HG03108 (cell line): Measurements from ENCODE around the gene OR52B2.
A peak's percentile ranks its signal among the peaks of the same experiment; 100 is the strongest.

Experiments used
- ATAC-seq: cut with Tn5 transposase; IDR thresholded peaks from one replicate; pipeline ENCODE4 v1.9.1; 2021; ENCODE audit warnings: moderate library complexity; ENCODE audit not compliant: unreplicated experiment

OR52B2 gene

DNA sequence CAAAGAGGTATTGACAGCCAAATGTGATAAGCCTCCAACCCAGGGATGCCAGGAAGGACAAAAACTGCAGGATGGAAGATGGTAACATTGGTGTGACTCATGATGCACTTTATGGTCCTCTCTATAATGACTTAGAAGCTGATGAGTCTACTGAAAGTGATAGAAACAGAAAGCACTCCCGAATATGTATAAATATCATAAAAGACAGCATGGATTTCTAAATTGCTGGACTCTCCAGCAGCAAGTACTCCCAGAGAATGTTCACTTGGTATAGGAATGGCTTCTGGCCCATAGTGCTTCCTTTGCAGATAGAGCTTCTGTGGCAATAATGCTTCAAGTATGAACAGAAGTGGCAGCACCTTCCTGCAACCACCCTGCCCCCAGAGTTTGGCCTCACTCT is at the start of gene OR52B2:
TSS of gene OR52B2 (minus strand) at position 101 of the 400 bp plus-strand sequence. CDS start at position 101, 0 bp downstream.
- ATAC-seq: no peak

DNA sequence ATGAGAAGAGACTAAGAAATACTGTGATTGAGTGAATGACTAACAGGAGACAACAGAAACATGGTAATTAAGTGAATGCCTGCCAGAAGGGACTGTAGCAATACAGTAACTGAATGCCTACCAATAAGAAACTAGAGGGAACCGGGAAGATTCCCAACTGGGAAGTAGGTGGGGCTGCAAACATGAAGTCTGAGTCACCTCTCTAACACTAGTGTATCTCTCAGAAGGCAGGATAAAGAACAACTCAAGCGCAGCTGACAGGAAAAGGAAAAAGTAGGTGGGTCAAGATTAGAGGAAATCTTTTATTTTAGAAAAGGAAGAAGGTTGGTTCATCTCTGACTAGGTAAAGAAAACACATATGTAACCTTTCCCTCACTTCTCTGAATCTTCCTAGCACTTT is 49.2 kb upstream of the OR52B2 start:
- no peak for ATAC-seq

GRCh38 chr11:6217722-6218121 is 47.6 kb upstream of the OR52B2 start:
- no peak for ATAC-seq

- no peak for ATAC-seq
These were observed 46.4 kb upstream of the OR52B2 start for GRCh38 chr11:6216501-6216900.

DNA sequence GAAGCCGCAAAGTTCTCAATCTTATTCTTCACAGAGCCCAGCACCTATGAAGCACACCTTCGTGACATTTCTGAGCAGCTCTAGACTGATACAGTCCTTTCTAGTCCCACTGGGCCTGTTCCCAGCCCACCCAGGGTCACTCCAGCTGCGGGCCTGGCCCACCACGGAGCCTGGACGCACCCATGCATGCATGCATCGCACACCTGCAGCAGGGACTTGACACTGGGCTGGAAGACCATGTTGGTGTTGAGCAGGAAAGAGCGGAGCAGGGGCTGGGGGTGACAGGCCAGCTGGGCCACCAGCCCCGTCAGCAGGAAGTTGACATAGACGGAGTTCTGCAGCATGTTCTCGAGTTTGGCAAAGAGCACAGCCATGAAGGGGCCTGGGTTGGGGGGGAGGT is 44.4 kb upstream of the OR52B2 start:
- no peak for ATAC-seq

- ATAC-seq: no peak
These were observed 40.3 kb upstream of the OR52B2 start for GRCh38 chr11:6210274-6210955.

GRCh38 chr11:6209801-6210200 is 39.7 kb upstream of the OR52B2 start:
- no peak for ATAC-seq

GRCh38 chr11:6206456-6207180 is 36.5 kb upstream of the OR52B2 start:
- ATAC-seq: no peak

DNA sequence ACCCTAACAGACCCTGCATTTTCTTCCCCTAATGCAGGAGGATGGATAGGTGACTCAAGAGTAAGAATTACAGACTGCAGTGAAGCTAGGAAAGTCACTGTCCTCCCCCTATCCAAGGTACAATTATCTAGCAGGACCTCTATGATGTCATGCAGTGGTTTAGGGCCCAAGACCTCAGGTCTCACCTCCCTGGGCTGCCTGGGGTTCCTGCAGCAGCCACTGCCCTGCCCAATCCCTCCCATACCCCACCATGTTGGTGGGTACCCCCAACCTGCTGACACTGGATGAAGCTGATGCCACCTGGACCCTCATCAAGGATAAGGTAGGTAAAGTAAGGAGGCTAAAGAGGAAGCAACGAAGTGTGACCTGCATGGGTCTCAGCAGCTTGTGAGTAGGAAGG is 35.2 kb upstream of the OR52B2 start, which contains the start of gene C11orf42:
TSS of gene C11orf42 (plus strand) at position 192 of the 400 bp plus-strand sequence. CDS start at position 251, 59 bp downstream.
- no peak for ATAC-seq

DNA sequence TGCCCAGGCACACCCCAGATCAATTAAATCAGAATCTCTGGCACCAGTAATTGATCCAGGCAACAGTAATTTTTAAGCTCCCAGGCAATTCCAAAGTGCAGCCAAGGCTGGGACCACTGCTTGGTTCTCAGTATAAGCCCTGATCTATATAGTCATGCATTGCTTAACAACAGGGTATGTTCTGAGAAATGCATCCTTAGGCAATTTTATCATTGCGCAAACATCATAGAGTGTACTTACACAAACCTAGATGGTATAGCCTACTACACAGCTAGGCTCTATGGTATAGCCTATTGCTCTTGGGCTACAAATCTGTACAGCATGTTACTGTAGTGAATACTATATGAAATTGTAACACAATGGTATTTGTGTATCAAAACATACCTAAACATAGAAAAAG is 34.6 kb upstream of the OR52B2 start:
- no peak for ATAC-seq

DNA sequence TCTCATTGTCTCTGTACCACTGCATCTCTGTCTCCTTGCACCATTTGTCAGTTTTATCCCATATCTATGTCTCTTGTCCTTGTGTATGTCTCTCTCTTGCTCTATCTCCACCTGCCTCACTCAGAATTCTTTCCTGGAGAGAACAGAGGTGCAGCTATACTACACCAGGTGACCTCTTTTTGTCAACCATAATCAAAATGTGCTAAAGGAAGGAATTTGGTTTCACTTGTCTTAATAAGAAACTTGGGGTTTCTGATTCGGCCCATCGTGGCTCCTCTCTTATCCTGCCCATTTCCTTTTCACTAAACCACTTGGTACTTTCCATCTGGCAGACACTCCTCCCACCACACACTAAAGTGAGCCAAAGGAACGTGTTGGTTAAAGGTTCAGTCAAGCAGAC is 33.2 kb upstream of the OR52B2 start:
- ATAC-seq: no peak

- no peak for ATAC-seq
These were observed 31.9 kb upstream of the OR52B2 start for GRCh38 chr11:6202041-6202440.

DNA sequence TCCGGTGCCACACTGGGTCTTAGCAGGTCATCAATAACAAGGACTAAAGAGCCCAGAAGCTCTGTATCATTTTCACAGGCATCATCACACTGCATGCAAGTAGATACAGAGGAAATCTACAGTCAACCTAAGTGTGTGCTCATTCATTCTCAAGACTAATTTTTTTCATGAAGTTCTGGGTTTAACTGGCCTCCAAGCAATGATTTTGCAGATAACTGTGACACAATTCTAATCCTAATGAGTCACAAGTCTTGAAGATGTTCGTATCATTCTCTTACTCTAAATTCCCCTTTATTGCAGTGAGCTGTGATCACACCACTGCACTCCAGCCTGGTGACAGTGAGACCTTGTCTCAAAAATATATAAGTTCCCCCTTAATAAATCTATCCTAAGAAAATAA is 31.4 kb upstream of the OR52B2 start:
- ATAC-seq: no peak

- no peak for ATAC-seq
These were observed 30.8 kb upstream of the OR52B2 start for GRCh38 chr11:6200975-6201374.

GRCh38 chr11:6199174-6199810 is 29.2 kb upstream of the OR52B2 start, which contains the start of gene OR52W1:
TSS of gene OR52W1 (plus strand) at chr11:6199224. CDS start at chr11:6199224, 0 bp downstream.
- ATAC-seq: no peak

DNA sequence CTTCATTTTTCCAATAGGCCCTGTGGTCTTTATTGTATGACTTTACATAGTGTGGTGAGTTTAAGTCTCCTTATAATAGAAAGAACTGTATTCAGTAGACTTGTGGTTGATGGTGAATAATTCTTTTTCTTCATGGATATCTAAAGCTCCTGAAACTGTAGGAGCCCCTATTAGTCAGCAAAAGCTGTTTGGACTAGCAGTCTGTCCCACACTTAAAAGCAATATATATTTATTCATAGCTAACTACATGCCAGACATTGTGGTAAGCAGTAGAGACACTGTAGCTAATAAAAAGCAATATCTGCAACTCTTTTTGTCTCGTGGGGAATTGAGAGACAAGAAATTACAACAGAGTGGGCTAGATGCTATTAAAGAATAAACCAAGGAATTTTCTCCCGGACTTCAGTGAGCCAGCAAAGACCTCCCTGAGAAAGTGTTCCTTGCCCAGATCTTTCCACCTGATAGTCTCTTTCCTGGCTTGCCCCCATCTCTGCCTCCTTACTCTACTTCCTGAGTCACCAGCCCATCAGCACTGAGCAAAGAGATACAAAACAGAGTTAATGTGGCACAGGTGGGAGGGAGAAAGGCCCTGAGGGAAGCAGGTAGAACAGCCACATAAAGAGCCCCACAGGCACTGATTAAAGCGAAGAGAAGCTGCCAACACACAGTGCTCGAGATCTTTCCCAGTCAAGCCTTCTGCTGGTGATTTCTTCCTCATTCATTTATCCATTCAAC is 27.5 kb upstream of the OR52B2 start:
- no peak for ATAC-seq

GRCh38 chr11:6196396-6196795 is 26.3 kb upstream of the OR52B2 start:
- ATAC-seq: peak; percentile 48

GRCh38 chr11:6194065-6194581 is 24.0 kb upstream of the OR52B2 start:
- ATAC-seq: no peak

- no peak for ATAC-seq
These were observed 21.6 kb upstream of the OR52B2 start for GRCh38 chr11:6191742-6192141.

DNA sequence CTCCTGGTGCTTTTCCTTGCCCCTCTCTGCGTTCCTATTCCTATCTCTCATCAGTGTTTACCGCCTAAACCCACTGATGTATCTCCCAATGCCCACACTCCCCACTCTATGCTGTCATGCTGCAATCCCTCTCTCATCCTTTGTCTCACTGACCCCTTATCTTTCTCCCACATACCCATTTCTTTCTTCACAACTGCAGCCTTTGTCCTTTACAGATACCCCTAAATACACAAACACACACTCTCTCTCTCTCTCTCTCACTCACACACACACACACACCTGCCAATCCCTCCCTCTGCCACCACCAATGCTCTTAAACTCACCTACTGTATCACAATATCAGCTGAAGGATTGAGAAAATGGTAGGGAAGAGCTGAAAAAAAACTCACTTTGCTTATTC is 5.3 kb upstream of the OR52B2 start:
- ATAC-seq: no peak
